A673 (cell line): ENCODE measurements around the gene MARCHF2.

ENCODE experiments used
- EZH2 ChIP-seq: fragments of 200-600 bp; sonication (generic); IDR thresholded peaks from 2 replicates; pipeline ENCODE4 v1.6.1; 2017; ENCODE audit warnings: borderline replicate concordance, low read depth, mild to moderate bottlenecking, mixed read lengths, antibody characterized with exemption, low read length; ENCODE audit not compliant: poor library complexity, severe bottlenecking
- TF ChIP-seq, protein P1 (sequence below): fragments of 300-800, 200-600 bp; sonication (generic); conservative IDR thresholded peaks from 2 replicates; pipeline ENCODE4 v1.5.1; 2017; ENCODE audit warnings: low read depth, mild to moderate bottlenecking, antibody characterized with exemption, low read length, moderate library complexity, mixed read lengths

DNA sequence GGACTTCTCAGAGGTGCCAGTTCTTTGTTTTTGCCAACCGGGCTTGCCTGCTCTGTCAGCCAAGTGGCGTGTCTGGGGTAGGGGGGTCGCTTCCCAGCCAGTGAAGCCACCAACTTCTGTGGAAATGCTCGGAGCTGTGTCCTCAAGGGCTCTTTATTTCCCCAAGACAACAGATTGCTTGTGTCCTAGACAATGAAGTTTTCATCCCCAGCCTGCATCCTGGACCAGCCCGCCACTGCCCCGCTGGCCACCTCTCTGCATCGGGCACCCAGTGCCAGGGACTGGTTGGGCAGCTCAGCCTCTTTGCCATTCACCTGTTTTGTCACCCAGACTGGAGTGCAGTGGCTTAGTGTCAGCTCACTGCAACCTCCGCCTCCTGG, 19.2 kb upstream of the MARCHF2 start:
- TF ChIP-seq, protein P1, sequence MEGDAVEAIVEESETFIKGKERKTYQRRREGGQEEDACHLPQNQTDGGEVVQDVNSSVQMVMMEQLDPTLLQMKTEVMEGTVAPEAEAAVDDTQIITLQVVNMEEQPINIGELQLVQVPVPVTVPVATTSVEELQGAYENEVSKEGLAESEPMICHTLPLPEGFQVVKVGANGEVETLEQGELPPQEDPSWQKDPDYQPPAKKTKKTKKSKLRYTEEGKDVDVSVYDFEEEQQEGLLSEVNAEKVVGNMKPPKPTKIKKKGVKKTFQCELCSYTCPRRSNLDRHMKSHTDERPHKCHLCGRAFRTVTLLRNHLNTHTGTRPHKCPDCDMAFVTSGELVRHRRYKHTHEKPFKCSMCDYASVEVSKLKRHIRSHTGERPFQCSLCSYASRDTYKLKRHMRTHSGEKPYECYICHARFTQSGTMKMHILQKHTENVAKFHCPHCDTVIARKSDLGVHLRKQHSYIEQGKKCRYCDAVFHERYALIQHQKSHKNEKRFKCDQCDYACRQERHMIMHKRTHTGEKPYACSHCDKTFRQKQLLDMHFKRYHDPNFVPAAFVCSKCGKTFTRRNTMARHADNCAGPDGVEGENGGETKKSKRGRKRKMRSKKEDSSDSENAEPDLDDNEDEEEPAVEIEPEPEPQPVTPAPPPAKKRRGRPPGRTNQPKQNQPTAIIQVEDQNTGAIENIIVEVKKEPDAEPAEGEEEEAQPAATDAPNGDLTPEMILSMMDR = no peak
- no peak for TF ChIP-seq EZH2
